GM19468 (cell line): Measurements from ENCODE around the gene ATP8B4.

Experiments used
- ATAC-seq: cut with Tn5 transposase; IDR thresholded peaks from one replicate; pipeline ENCODE4 v1.9.1; 2021; ENCODE audit warnings: mild to moderate bottlenecking, moderate library complexity, moderate number of reproducible peaks; ENCODE audit not compliant: unreplicated experiment; ENCODE audit errors: extremely low read depth

ATP8B4 gene

GRCh38 chr15:50067254-50067653 is 51.8 kb downstream of the ATP8B4 start:
- ATAC-seq: no peak

- no peak for ATAC-seq
Observed at GRCh38 chr15:50066666-50067065, 52.4 kb downstream of the ATP8B4 start.

GRCh38 chr15:50066202-50066601 is 52.8 kb downstream of the ATP8B4 start:
- no peak for ATAC-seq

- ATAC-seq: no peak
Observed at GRCh38 chr15:50065279-50065678, 53.8 kb downstream of the ATP8B4 start.

GRCh38 chr15:50064673-50065072 is 54.4 kb downstream of the ATP8B4 start:
- ATAC-seq: no peak

- no peak for ATAC-seq
Observed at GRCh38 chr15:50063226-50063625, 55.8 kb downstream of the ATP8B4 start.

GRCh38 chr15:50061503-50061902 is 57.5 kb downstream of the ATP8B4 start:
- ATAC-seq: no peak

- no peak for ATAC-seq
Observed at GRCh38 chr15:50059883-50060282, 59.1 kb downstream of the ATP8B4 start.

GRCh38 chr15:50059203-50059772 is 59.7 kb downstream of the ATP8B4 start:
- ATAC-seq: no peak

- ATAC-seq: no peak
Observed at GRCh38 chr15:50057905-50058639, 61.0 kb downstream of the ATP8B4 start.

GRCh38 chr15:50057196-50057595 is 61.8 kb downstream of the ATP8B4 start:
- ATAC-seq: no peak

- ATAC-seq: no peak
Observed at GRCh38 chr15:50055750-50056157, 63.3 kb downstream of the ATP8B4 start.

GRCh38 chr15:50055332-50055731 is 63.7 kb downstream of the ATP8B4 start:
- no peak for ATAC-seq

- ATAC-seq: no peak
Observed at GRCh38 chr15:50053055-50053856, 65.8 kb downstream of the ATP8B4 start.

GRCh38 chr15:50051811-50052419 is 67.1 kb downstream of the ATP8B4 start:
- ATAC-seq: no peak

GRCh38 chr15:50050986-50051743 is 67.9 kb downstream of the ATP8B4 start:
- no peak for ATAC-seq

- no peak for ATAC-seq
Observed at GRCh38 chr15:50049871-50050270, 69.2 kb downstream of the ATP8B4 start.

GRCh38 chr15:50046867-50047266 is 72.2 kb downstream of the ATP8B4 start:
- ATAC-seq: no peak

GRCh38 chr15:50046159-50046558 is 72.9 kb downstream of the ATP8B4 start:
- no peak for ATAC-seq

GRCh38 chr15:50044904-50045303 is 74.1 kb downstream of the ATP8B4 start:
- ATAC-seq: no peak
